Stomach smooth muscle (tissue), 2 donors: ENCODE results near the gene EEPD1.
A peak's percentile ranks its signal among the peaks of the same experiment; 100 is the strongest.
"Not testable (repeated sequence)": the region's sequence is repeated elsewhere in the genome, so short reads cannot be mapped to it uniquely, and the experiment has no call there.

Source experiments
- H3K27ac ChIP-seq: one replicate; pipeline ENCODE4 v1.7.0; 2013; ENCODE audit warnings: mild to moderate bottlenecking, low read length, inconsistent platforms
- H3K27me3 ChIP-seq, 2 donors: one replicate each; pipeline ENCODE4 v1.7.0; 2013; ENCODE audit warnings: low read length in 2 of 2; ENCODE audit not compliant: insufficient read depth in 2 of 2, control insufficient read depth in 1 of 2
- H3K36me3 ChIP-seq, 2 donors: one replicate each; pipeline ENCODE4 v1.7.0; 2013; ENCODE audit warnings: low read length in 2 of 2; ENCODE audit not compliant: control insufficient read depth in 2 of 2, insufficient read depth in 2 of 2
- H3K4me1 ChIP-seq: one replicate; pipeline ENCODE4 v1.7.0; 2013; ENCODE audit warnings: low read length; ENCODE audit not compliant: control insufficient read depth, insufficient read depth
- H3K4me3 ChIP-seq, 2 donors: one replicate each; pipeline ENCODE4 v1.7.0; 2013; ENCODE audit warnings: low read length in 2 of 2
- H3K9ac ChIP-seq, 2 donors: one replicate each; pipeline ENCODE4 v1.7.0; 2013; ENCODE audit warnings: low read length in 2 of 2, mild to moderate bottlenecking in 1 of 2
- H3K9me3 ChIP-seq, 2 donors: one replicate each; pipeline ENCODE4 v1.7.0; 2013; ENCODE audit warnings: low read length in 2 of 2; ENCODE audit not compliant: control insufficient read depth in 2 of 2
- donor health status: healthy.
- donor health status: Pancreatic carcinoma.

Gene EEPD1

GRCh38 chr7:36145686-36146085, 7.4 kb upstream of the EEPD1 start:
- no peak overlapping the region for H3K4me3 ChIP-seq
- H3K27me3 ChIP-seq = no peaks in the 10 kb centered on the region
- H3K9me3 ChIP-seq = peaks cover 0 to 6% of the 10 kb centered on the region in 2 donors
- H3K9ac ChIP-seq = no peak overlapping the region
- H3K36me3 ChIP-seq = no peaks in the 10 kb centered on the region
- H3K4me1 ChIP-seq = no peaks in the 10 kb centered on the region
- no peak overlapping the region for H3K27ac ChIP-seq

GRCh38 chr7:36147361-36147760, 5.7 kb upstream of the EEPD1 start:
- Histone ChIP-seq H3K4me1 (peaks cover 5% of the 10 kb centered on the region), H3K36me3 (no peaks in the 10 kb centered on the region), H3K9me3 (peaks cover 0 to 6% of the 10 kb centered on the region in 2 donors), H3K4me3 (no peak overlapping the region), H3K27me3 (no peaks in the 10 kb centered on the region), H3K27ac (no peak overlapping the region), H3K9ac (no peak overlapping the region)

- Histone ChIP-seq H3K4me3 (no peak overlapping the region), H3K9ac (no peak overlapping the region), H3K4me1 (peaks cover 9% of the 10 kb centered on the region), H3K27me3 (no peaks in the 10 kb centered on the region), H3K36me3 (no peaks in the 10 kb centered on the region), H3K27ac (no peak overlapping the region), H3K9me3 (peaks cover 0 to 6% of the 10 kb centered on the region in 2 donors)
These were observed 4.5 kb upstream of the EEPD1 start for GRCh38 chr7:36148422-36149065.

- H3K36me3 ChIP-seq, H3K27ac ChIP-seq, H3K9ac ChIP-seq, H3K9me3 ChIP-seq, H3K27me3 ChIP-seq, H3K4me3 ChIP-seq: not testable (repeated sequence)
- H3K4me1 ChIP-seq = peaks cover 16% of the 10 kb centered on the region
These were observed 3.8 kb upstream of the EEPD1 start for GRCh38 chr7:36149240-36149639.

- Histone ChIP-seq H3K9ac (no peak overlapping the region), H3K27me3 (no peaks in the 10 kb centered on the region), H3K27ac (no peak overlapping the region), H3K4me1 (peaks cover 23% of the 10 kb centered on the region), H3K36me3 (no peaks in the 10 kb centered on the region), H3K9me3 (peaks cover 0 to 6% of the 10 kb centered on the region in 2 donors), H3K4me3 (no peak overlapping the region)
These were observed 3.2 kb upstream of the EEPD1 start for GRCh38 chr7:36149694-36150452.

GRCh38 chr7:36151921-36152755, 916 bp upstream of the EEPD1 start:
- peaks cover 43% of the 10 kb centered on the region for H3K4me1 ChIP-seq
- H3K9ac ChIP-seq = peak overlapping the region; percentile 60 to 83
- no peaks in the 10 kb centered on the region for H3K27me3 ChIP-seq
- peaks cover 0 to 6% of the 10 kb centered on the region in 2 donors for H3K9me3 ChIP-seq
- peak overlapping the region; percentile 58 to 83 for H3K4me3 ChIP-seq
- peak overlapping the region; percentile 77 for H3K27ac ChIP-seq
- H3K36me3 ChIP-seq = no peaks in the 10 kb centered on the region

GRCh38 chr7:36153571-36154097, 580 bp downstream of the EEPD1 start:
- Histone ChIP-seq H3K9ac (peak overlapping the region; percentile 74 to 76), H3K27ac (peak overlapping the region; percentile 86), H3K9me3 (peaks cover 0 to 2% of the 10 kb centered on the region in 2 donors), H3K4me1 (peaks cover 52% of the 10 kb centered on the region), H3K27me3 (no peaks in the 10 kb centered on the region), H3K36me3 (no peaks in the 10 kb centered on the region), H3K4me3 (peak overlapping the region; percentile 83 to 90)

- H3K27me3 ChIP-seq = no peaks in the 10 kb centered on the region
- no peaks in the 10 kb centered on the region for H3K9me3 ChIP-seq
- H3K27ac ChIP-seq = peak overlapping the region; percentile 86
- H3K36me3 ChIP-seq = no peaks in the 10 kb centered on the region
- H3K4me1 ChIP-seq = peaks cover 54% of the 10 kb centered on the region
- H3K4me3 ChIP-seq = peak overlapping the region; percentile 83 to 90
- peak overlapping the region; percentile 74 to 76 for H3K9ac ChIP-seq
These were observed 1.5 kb downstream of the EEPD1 start for GRCh38 chr7:36154255-36155212.

GRCh38 chr7:36155811-36156361, 2.8 kb downstream of the EEPD1 start:
- Histone ChIP-seq H3K27me3 (no peaks in the 10 kb centered on the region), H3K36me3 (no peaks in the 10 kb centered on the region), H3K9ac (peak overlapping the region; percentile 29 to 34), H3K4me1 (peaks cover 62% of the 10 kb centered on the region), H3K4me3 (peak overlapping the region; percentile 83 to 90), H3K27ac (peak overlapping the region; percentile 11), H3K9me3 (no peaks in the 10 kb centered on the region)
